Measurements from ENCODE around the gene ZNF532.
A peak's percentile ranks its signal among the peaks of the same experiment; 100 is the strongest.

ZNF532 gene

DNA sequence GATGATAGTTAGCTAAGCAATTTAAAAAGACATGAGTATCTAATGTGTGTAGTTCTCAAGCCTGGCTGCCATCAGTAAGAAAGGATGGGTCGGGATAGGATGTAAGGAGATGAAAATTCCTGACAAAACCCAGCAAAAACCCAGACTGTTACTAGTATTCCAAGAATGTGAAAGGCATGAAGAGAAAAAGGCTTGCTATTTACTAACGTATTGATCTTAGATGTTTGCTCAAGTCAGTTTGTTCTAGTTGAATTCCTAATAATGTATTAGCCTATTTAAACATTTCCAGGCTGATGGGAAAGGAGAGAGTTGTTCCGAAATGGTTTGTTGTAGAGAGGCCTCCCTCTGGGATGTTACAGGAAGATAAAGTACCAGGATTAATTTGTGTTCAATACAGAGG lies 88.2 kb downstream of the ZNF532 start:
- no peak for DNase-seq

DNA sequence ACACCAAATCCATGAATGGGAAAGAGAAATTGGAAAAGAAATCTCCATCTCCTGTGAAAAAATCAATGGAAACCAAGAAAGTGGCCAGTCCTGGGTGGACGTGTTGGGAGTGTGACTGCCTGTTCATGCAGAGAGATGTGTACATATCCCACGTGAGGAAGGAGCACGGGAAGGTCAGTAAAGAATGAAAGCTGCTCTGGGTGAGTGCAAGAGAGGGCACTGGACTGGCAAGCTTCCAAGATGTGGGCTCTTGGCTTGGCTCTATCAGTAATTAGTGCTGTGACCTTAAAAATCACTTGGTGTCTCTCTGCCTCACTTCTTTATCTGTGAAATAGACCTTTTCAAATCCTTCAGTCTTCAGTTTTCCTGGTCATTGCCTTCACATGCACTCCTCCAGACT lies 89.0 kb downstream of the ZNF532 start:
- DNase-seq: no peak

DNA sequence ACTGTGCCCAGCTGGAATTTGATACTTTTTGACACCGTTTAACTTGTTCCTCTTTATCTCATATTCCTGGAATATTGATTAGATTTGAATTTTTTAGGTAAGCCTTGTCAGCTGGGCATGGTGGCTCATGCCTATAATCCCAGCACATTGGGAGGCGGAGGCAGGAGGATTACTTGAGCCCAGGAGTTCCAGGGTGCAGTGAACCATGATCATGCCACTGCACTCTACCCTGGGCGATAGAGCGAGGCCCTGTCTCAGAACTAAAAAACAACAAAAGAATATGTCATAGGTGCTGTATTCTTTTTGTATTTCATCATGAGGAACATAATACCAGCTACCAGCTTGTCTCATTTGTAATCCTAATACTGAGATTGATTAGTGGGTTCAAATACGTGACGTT lies 90.3 kb downstream of the ZNF532 start:
- no peak for DNase-seq

DNA sequence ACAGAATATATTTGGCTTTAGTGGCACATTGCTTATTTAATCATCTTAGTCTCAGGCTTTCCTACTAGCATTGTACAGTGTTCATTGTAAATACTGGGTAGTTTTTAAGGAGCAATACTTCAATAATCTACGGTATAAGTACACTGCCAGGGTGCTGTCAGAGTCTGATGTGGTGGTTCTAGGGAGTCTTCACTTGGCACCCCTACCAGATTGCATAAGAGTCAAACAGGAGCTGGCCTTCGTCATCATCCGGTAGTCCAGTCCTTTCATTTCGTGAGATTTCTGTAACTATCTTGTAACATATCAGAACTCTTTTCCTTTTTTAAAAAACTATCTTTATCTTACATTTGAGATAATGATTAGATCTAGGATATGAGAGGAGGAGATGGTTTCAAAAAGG lies 91.1 kb downstream of the ZNF532 start:
- DNase-seq: no peak

DNA sequence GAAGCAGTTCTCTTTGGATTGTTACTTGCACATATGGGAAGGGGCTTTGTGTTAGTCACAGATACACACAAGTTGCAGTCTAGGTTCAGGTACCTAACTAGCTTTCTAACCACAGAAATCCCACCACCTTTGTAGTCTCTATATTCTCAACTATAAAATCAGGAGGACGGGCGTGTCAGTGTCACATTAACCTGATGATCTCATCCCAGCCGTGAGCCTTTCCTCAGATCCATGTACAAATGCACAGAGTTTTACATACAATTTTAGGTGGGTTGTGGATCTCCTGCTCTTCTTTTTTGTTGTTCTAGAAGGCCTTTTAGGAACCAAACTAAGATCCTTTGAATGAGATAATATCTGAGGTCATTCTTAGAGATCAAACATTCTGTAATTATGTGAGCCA lies 94.0 kb downstream of the ZNF532 start:
- no peak for DNase-seq

DNA sequence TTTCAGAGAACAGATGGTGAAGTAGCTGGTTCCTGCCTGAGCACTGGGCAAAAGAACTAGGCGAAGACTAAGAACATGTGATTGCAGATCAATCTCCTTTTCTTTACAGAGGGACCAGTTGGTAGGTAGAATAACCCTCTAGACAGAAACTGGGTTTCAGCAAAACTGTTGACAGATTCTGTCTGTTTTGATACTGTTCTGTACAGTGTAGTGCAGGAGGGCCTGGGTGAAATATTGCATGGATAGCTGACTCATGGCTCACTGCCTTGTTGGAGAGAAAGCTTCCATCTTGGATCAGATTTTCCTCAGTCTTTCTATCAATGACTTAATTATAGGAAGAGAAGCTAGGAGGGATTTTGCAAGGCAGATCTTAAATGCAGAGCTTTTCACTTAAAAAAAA lies 95.8 kb downstream of the ZNF532 start:
- no peak for DNase-seq

DNA sequence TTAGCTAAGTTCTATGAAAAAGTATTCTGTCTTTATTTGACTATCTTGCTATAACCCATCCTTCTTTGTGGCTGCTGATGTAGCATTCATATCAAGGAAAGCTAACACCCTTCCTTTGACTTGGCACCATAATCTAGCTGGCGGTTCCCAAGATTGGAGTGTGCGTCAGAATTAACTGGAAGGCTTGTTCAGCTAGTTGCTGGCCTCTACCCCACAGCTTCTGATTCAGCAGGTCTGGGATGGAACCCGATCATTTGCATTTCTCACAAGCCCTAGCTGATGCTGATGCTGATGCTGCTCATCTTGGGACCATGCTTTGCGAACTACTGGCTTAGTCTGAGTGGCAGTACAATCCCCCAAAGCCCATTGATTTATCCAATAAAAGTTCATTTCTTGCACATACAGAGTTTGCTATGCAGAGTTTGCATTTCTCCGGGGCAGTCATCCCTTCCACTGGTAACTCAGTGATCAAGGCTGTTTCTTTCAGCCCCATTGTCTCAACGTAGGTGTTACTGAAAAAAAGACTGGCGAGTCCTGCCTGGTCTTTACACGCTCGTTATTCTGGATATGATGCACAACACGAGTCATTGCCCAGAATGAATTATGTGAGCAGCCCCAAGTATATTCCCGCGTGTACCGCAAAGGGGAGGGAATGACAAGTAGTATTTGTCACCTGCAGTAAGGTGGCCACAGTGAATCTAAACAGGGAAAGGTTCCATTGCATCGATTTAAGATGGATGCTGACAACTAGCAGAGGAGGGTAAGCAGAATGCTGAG lies 96.5 kb downstream of the ZNF532 start:
- DNase-seq: no peak

DNA sequence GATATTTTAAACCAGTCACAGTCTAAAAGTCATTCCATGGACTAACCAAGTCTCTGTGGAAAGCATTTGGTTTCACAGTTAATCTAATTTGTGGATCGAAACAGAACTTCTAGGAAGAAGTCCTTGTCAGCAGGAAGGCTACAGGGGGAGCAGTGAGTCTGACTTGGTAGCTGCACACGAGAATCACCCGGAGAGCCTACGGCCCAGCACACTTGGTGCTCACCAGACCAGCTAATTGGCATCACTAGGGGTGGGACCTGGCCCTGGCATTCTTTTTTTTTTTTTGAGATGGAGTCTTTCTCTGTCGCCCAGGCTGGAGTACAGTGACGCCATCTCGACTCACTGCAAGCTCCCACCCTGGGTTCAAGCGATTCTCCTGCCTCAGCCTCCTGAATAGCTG lies 97.7 kb downstream of the ZNF532 start:
- no peak for DNase-seq

DNA sequence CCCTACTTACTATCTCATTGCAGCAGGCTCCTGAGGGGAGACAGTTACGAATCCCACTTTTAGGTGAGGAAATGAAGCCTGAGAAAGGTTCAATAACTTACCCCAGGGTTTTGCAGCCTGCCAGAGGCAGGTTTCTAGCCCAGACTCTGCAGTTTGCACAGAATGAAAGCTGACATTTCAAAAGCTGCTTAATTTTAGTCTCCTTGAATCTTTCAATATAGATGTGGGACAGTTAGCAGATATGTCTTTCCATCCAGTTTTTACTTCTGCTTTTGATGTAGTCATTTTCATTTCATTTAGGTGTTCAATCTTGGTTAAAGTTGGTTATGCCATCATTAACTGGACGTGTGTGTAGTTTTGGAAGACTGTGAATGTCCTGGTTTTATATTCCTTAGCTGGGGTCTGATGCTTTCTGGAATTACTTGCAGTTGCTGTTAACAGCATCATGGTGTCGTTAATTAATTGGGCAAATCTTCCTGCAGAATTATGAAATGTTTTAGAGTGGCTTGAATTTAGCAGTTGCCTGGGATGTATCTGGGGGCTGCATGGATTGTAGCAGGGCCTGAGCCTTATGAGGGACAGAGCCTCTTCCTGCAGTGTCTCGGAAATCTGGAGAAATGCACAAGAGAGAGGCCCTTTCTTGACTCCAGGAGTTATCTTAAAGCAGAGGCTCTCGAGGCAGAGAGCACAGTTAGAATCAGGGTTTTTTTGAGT lies 100.8 kb downstream of the ZNF532 start:
- DNase-seq: no peak

DNA sequence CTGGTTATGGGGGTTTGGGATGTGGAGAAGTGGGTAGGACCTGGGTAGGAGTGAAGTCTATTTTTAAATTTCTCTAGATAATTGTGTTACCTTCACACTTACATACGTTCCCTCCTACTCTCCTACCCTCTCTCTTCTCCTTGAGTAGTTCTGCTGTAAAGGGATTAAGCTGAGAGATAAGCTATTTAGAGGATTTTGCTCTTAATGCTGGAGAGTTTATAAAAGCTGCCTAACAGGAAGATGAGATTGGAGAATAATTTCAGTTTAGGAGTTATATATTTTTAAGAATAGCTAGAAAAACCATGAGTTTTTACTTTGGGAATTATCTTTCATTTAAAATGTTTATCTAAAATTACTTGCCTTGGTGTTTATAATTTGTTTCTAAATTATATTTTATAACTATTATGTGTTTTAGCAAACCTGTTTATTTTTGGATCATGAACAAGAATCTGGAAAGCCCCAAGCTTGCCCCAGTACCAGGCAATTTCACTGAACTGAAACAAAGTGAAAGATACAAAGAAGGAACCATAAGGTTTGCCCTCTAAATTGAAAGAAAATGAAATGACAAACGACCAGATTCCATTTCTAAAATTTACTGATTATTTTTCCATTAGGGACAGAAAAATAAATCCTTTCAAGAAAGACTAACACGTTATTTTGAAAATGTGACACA lies 101.5 kb downstream of the ZNF532 start:
- peak in 1 of 2 donors; percentile 32 for DNase-seq

DNA sequence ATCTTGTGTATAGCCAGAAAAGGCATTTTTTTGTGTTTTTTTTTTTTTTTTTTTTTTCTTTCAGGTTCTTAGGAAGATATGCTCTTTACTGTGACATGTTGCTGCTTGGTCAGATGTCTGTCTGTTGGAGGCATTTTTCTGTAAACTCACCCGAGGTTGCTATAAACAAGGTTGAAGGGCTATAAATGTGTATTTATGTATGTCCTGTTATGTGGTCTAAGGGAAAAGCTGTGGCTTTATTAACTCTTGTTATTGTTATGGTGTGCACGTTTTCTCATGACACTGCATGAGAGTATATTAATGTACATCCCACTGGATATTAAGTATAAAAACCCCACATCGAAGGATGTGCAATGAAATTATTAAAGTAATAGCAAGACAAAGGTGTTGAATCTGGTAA lies 102.0 kb downstream of the ZNF532 start:
- DNase-seq: peak in 1 of 2 donors; percentile 29

DNA sequence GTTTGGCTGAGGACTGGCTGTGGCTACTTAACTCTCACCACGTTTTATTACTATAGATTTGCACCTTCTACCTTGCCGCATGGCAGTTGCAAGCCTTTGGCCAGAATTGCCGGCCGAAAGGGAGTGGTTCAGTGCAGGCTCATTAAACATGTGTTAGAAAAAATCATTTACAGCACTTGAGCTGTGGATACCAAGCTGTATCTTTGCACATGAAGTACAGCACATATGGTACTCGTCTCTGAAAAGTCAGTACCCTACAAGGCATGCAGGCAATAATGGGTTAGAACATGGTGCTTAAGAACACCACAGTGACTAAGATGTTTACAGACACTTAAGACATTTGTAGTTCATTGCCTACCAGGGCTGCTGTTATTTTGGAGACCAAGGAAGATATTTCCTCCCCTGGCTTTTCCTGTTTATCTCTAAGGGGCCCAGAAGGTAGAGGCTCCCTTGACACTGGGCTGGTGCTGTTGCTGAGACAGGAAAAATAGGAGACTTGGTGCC lies 103.1 kb downstream of the ZNF532 start:
- DNase-seq: no peak

DNA sequence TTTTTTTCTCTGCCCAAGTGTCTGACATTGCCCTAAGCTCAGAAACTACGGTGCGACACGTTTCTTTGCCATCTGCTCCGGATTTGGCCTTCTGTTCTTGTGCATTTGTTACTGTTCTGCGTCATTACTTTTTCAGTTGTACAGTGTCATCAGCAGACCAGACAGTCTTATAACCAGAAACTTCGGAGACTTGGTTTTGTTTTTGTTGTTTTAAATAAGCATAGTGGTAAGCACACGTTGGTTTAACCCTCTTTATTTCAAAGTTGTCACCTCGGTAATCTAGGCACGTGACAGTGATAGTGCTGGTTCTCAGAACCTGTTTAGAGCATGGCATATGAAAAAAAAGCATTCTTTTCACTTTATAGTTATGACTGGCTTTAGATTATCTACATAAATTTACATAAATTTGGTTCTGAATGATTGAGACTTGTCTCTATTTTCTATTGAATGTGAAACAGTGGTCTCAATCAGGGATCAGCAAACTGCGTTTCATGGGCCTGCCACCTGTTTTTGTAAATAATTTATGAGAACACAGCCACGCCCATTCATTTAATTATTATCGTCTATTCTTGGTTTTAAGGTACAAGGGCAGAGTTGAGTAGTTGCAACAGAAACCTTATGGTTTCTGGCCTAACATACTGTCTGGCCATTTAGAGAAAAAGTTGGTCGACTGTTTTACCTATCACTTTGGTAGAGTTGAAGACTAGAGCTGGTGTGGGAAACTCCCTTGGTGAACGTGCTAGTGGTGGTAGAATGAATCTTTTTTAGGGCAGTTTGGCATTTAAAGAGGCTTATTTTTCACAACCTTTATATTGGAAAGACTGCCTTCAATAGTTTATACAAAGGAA lies 106.5 kb downstream of the ZNF532 start:
- no peak for DNase-seq

DNA sequence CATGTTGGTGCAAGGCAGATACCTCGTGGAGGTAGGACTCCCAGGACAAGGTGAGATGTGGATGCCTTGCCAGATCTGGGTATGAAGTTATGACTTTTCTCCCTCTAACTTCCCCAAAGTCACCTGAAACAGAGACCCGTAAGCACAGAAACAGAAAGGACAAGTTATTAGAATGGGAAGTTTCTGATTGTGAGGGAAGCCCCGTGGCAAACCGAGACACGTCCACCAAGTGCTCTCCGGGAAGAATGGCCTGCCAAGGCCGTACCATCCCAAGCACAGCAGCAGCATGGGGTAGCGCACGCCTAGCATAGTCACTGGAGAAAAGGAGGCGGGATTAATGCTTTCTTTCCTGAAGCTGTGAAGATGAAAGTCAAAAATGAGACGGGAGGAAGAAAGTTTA lies 110.6 kb downstream of the ZNF532 start:
- no peak for DNase-seq

DNA sequence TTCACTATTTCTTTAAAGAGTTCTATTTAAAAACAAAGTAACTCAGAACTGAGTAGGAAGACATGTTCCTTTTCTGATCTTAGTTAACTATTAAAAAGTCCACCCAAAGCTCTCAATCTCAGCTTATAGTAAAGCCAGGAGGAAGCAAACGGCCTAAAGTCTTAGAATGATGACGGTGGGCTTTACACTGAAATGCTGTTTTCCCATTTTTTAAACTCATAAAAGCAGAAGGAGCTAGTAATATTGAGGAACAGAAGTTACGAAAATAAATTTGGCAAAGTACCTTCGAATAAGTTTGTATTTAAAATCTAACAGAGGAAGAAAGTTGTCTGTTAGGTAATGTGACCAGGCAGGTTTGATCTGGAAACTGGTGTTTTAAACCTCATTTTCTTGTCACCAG lies 111.1 kb downstream of the ZNF532 start:
- DNase-seq: no peak

DNA sequence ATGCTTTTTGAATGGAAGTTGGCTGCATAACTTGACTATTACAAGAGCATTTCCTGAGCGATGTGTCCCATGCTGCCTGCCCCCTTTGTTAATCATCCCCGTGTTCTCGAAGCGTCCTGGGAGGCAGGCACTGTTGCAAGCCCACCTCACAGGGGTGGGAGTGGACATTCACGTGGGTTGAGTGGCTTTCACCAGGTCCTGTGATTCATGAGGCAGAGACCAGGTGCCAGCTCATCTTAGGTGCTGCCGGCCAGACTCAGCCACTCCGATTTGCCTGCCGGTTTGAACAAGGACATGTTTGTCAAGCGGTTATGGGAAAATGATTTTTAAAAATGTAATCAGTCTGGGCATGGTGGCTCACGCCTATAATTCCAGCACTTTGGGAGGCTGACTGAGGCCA lies 112.5 kb downstream of the ZNF532 start:
- DNase-seq: no peak

DNA sequence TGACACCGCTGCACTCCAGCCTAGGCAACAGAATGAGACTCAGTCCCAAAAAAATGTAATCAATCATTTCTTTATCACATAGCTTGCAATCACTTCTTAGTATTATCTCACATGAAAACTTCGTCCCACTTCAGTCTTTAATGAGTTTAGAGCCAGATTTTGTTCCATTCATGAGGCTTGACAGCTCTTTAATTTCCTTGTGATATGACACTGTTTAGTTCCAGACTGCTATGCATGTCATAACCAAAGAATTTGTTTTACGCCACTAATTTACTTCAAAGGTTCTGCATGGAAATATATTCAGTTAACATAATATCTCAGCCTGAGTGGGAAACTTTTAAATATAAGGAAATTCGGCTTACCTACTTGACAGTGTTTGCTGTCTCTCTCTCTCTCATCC lies 113.1 kb downstream of the ZNF532 start:
- no peak for DNase-seq

DNA sequence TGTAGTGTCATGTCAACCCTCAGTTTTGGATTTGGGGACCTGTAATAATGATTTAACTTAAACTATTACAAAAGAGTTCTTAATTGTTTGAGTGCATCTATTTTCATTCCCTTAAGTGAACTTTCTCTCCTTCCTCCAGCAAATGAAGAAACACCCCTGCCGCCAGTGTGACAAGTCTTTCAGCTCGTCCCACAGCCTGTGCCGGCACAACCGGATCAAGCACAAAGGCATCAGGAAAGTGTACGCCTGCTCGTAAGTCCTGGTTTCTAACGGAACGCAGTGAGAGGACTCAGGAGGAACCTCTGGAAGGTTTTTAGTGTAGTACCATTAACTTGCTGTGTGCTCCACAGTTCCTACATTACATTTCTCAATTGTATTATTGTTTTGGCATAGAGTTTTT lies 114.2 kb downstream of the ZNF532 start:
- no peak for DNase-seq

DNA sequence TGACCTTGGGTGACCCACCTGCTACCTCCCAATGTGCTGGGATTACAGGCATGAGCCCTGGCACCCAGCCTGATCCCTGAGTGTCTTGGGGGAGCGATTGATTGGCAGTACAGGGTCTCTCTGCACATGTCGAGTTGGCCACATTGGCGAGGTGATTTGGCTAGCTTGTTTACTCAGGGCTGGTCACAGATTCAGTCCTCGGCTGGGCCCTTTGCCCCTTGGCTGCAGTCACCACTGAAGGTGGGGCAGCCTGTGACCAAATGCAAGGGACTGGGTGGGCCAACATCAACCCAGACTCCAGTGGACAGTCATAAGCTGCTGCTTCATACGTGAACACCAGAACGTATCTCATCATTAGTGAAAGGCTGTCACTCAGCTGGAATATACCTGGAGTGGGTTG lies 114.9 kb downstream of the ZNF532 start:
- no peak for DNase-seq

DNA sequence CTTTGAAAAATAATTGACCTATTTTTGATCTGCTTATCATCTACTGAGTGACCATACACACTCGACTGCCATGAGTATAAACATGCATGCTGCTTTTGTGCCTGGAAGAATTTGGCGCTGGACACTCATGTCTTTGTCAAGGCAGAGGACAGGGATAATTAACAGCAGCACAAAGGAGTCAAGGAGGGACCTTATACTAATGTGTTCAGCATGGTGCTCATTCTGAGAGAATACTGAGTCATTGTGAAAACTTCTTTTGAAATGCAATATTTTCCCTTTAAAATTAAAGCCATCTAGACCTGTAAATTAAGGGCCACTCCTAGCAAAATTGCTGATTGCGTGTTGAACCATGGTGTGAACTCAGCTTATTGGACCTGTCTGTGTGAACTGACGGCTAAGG lies 116.3 kb downstream of the ZNF532 start:
- no peak for DNase-seq

DNA sequence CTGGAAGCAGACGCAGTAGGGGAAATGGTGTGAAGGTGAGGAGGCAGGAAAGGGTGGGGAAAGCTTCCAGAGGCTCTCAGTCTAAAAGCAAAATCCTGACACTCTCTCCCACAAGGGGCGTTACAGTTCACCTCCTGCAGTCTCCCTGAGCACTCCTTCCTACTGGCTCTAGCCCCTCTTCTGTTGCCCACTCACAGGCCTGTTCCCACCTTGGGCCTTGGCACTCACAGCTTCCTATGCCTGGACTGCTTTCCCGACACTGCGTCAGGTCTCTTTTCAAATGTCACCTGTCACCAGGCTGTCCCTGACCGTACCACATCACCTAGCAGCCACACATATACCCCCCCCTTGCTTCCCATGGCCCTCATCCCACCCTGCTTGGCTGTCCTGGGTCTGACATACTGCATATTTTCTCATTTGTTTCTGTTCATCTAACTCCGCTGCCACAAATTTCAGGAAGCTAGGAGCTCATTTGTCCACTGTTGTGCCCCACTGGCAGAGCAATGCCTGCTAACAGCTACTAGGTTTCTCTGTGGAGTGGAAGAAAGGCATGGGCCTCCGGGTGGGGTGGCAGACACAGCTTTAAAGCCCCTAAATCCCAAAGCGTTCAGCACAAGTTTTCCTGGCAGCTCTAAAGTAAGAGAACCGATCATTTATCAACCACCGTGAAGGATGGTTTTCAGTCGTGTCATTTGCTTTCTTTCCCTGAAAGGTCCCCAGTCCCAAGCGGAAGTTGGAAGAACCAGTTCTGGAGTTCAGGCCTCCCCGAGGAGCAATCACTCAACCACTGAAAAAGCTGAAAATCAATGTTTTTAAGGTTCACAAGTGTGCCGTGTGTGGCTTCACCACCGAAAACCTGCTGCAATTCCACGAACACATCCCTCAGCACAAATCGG lies 118.8 kb downstream of the ZNF532 start:
- DNase-seq: no peak

DNA sequence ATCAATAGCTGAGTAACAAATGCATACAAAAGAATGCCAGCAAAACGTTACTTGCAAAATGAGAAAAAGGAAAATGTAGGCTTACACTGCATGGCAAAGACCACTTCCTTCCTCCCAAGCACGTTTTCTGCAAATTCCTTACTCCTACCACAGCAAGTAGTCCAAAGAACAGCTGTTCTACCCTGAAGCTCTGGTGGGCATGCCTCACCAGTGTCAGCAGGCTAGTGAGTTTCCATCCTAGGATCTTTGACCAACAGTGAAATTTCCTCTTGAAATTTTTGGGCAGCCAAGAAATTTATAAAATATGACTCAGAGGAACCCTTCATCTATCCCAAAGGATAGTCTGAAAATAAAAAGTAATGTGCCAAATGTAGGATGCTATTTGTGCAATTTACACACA lies 123.9 kb downstream of the ZNF532 start:
- DNase-seq: no peak

All from CD4-positive, alpha-beta T cell treated with Interleukin-4 for 1 hour (primary cell).